PFSK-1 (cell line): Measurements from ENCODE around the gene SLC35E3.

ENCODE experiments used
- POLR2AphosphoS5 ChIP-seq: IDR thresholded peaks from 2 replicates; pipeline ENCODE4 v1.6.1; 2012; ENCODE audit warnings: low read depth, mild to moderate bottlenecking, control low read depth, low read length, moderate library complexity
- TAF1 ChIP-seq: IDR thresholded peaks from 2 replicates; pipeline ENCODE4 v1.6.1; 2012; ENCODE audit warnings: low read length, control low read depth, borderline replicate concordance; ENCODE audit not compliant: insufficient read depth

GRCh38 chr12:68768431-68768939 lies 22.5 kb downstream of the SLC35E3 start:
- TF ChIP-seq POLR2AphosphoS5 (no peak), TAF1 (no peak)
